Measurements from ENCODE around the gene CNIH3.

DNA sequence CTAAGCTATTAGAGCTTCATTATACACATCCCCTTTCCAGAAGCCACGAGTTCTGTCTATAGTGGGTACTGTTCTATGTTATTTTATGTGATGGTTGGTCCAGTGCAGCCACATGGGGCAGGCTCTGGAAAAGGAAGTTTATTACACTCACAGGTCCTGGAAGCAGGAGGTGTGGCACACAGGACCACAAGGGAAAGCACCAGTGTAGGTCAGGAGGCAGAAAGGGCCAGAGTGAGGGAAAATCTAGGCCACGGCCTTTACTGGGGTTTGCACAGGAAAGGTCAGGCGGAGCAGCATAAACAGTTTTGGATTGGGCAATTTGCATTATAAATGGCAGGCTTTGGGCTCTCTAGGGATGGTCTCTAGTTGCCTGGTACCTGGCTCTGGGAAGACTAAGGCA is 21.8 kb upstream of the CNIH3 start:
- TF ChIP-seq, protein P1, sequence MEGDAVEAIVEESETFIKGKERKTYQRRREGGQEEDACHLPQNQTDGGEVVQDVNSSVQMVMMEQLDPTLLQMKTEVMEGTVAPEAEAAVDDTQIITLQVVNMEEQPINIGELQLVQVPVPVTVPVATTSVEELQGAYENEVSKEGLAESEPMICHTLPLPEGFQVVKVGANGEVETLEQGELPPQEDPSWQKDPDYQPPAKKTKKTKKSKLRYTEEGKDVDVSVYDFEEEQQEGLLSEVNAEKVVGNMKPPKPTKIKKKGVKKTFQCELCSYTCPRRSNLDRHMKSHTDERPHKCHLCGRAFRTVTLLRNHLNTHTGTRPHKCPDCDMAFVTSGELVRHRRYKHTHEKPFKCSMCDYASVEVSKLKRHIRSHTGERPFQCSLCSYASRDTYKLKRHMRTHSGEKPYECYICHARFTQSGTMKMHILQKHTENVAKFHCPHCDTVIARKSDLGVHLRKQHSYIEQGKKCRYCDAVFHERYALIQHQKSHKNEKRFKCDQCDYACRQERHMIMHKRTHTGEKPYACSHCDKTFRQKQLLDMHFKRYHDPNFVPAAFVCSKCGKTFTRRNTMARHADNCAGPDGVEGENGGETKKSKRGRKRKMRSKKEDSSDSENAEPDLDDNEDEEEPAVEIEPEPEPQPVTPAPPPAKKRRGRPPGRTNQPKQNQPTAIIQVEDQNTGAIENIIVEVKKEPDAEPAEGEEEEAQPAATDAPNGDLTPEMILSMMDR (IDR thresholded peaks at IDR 0.05; ENCODE audit: low read length), result no peak
- TF ChIP-seq EZH2 (IDR thresholded peaks at IDR 0.05; ENCODE audit: borderline replicate concordance, low read length), result no peak

Measured in OCI-LY1 (cell line).